Esophagus muscularis mucosa (tissue), 4 donors: ENCODE results near the gene ZMAT3. TPM values are rescaled to one million over a fixed set of nuclear protein-coding genes. Genes with fewer than 3 reads are reported as not detected.

Source experiments
- DNase-seq: peaks from one replicate; pipeline ENCODE4 v3.0.0-alpha.2; 2017; ENCODE audit errors: extremely low spot score
- H3K27ac ChIP-seq, 4 donors: fragments of 200-600 bp; sonication (generic); replicated peaks in 1 of 4; 1 replicate in 3 of 4; 2 replicates in 1 of 4; pipeline ENCODE4 v1.5.1; 2016 to 2019; ENCODE audit warnings: mild to moderate bottlenecking in 1 of 4
- H3K27me3 ChIP-seq, 4 donors: fragments of 200-600 bp; sonication (generic); one replicate each; pipeline versions ENCODE4 v1.5.1 to v1.6.0; 2016 to 2019
- H3K36me3 ChIP-seq, 4 donors: fragments of 200-600 bp; sonication (generic); one replicate each; pipeline ENCODE4 v1.5.1; 2016 to 2019
- H3K4me1 ChIP-seq, 4 donors: fragments of 200-600 bp; sonication (generic); one replicate each; pipeline ENCODE4 v1.5.1; 2016 to 2019
- H3K4me3 ChIP-seq, 4 donors: fragments of 200-600 bp; sonication (generic); 1 replicate in 2 of 4; 2 replicates in 2 of 4; pipeline ENCODE4 v1.5.1; 2016 to 2019; ENCODE audit warnings: mild to moderate bottlenecking in 4 of 4, moderate library complexity in 1 of 4
- H3K9me3 ChIP-seq, 4 donors: fragments of 200-600 bp; sonication (generic); 1 replicate in 3 of 4; 2 replicates in 1 of 4; pipeline ENCODE4 v1.5.1; 2016 to 2019
- CTCF ChIP-seq, 3 experiments: fragments of 200-600 bp in 2 of 3; fragments of 450-650 bp in 1 of 3; sonication (generic) in 2 of 3; IDR thresholded peaks; one replicate each; pipeline ENCODE4 v1.5.1; 2017 to 2019; ENCODE audit warnings: antibody characterized with exemption in 3 of 3, mild to moderate bottlenecking in 2 of 3, moderate library complexity in 1 of 3
- EP300 ChIP-seq: sonication (generic); formaldehyde crosslinking; IDR thresholded peaks from one replicate; pipeline ENCODE4 v1.6.1; 2017; ENCODE audit warnings: antibody characterized with exemption
- POLR2A ChIP-seq: fragments of 450-650 bp; IDR thresholded peaks from one replicate; pipeline ENCODE4 v1.6.1; 2017; ENCODE audit warnings: antibody characterized with exemption, moderate library complexity, mild to moderate bottlenecking, low read depth
- POLR2AphosphoS5 ChIP-seq, 2 donors: sonication (generic); formaldehyde crosslinking; IDR thresholded peaks; one replicate each; pipeline ENCODE4 v1.6.1; 2017; ENCODE audit warnings: antibody characterized with exemption in 2 of 2
- WGBS: methylation state at CpG from one replicate; pipeline ENCODE4 v1.1.5; 2018; 5-methylcytosine and 5-hydroxymethylcytosine counted together
- intact Hi-C: fragments of 100-400 bp; cut with DNase I; formaldehyde crosslinking; loops from one replicate; pipeline ENCODE4 v1.15.1; 2023
- total RNA-seq, 4 donors: library from RNA; depleted of rRNA; stranded (reverse); fragments of >200 nt; gene quantifications; one replicate each; pipeline versions ENCODE4 v1.1.0 to v1.2.1, GENCODE V29; 2016

The ZMAT3 gene
- total RNA-seq, 4 donors from 2014 or later = 15.2 to 26.6 (median 23.1) TPM

- 0% methylated on average over 1 of the region's 1 CpG for WGBS
- Histone ChIP-seq H3K27ac (no peak overlapping the region), H3K4me1 (peaks cover 0 to 11% (median 10%) of the 10 kb centered on the region in 4 donors), H3K36me3 (no peaks in the 10 kb centered on the region), H3K27me3 (no peaks in the 10 kb centered on the region), H3K4me3 (no peak overlapping the region), H3K9me3 (no peaks in the 10 kb centered on the region)
- DNase-seq = no peak
- TF ChIP-seq EP300 (no peak), POLR2AphosphoS5 (IDR thresholded peaks at IDR 0.05) (no peak), CTCF (IDR thresholded peaks at IDR 0.05) (peak; percentile 83 to 92 (median 84)), POLR2A (no peak)
- intact Hi-C loops = loop anchor here (2.0 to 5.0 kb wide), 2 partner anchors 132 to 301 kb away; partner anchors contain the start of gene PIK3CA
Measured at GRCh38 chr3:179015551-179016020, 56.0 kb downstream of the ZMAT3 start.

- intact Hi-C loops = no loop called here
- WGBS = 97% methylated on average over 2 of the region's 2 CpGs
Measured at GRCh38 chr3:179005706-179006105, 65.9 kb downstream of the ZMAT3 start.

DNA sequence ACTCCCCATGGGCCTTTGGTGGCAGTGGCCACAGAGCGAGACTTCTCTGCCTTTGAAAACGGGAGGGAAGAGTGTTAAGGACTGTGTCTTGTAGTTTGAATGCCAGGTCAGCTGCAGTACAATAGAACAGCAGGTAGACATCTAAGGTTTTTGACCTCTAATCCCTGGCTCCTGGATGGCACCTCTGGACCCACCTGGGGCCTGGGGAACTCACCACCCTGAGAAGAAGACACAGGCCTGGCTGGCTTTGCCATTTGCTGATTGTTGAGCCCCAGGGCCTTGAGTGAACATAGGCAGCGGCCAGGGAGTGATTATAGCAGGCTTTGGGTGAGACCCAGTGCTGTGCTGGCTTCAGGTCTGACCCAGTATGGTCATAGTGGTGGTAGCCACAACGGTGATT lies 66.4 kb downstream of the ZMAT3 start:
- Histone ChIP-seq H3K36me3 (peaks cover 0 to 4% (median 0%) of the 10 kb centered on the region in 4 donors), H3K27ac (no peak overlapping the region), H3K27me3 (no peaks in the 10 kb centered on the region), H3K4me1 (no peaks in the 10 kb centered on the region), H3K9me3 (peaks cover 0 to 6% (median 0%) of the 10 kb centered on the region in 4 donors), H3K4me3 (no peak overlapping the region)
- no peak for TF ChIP-seq POLR2AphosphoS5 (IDR thresholded peaks at IDR 0.05)
- no peak for TF ChIP-seq CTCF (IDR thresholded peaks at IDR 0.05)
- TF ChIP-seq POLR2A = no peak
- TF ChIP-seq EP300 = no peak
- intact Hi-C loops = no loop called here
- DNase-seq = no peak
- 91% methylated on average over 3 of the region's 4 CpGs for WGBS

More at GRCh38 chr3:179005706-179006105, 65.9 kb downstream of the ZMAT3 start:
- Histone ChIP-seq H3K27ac (no peak overlapping the region), H3K9me3 (peaks cover 0 to 6% (median 0%) of the 10 kb centered on the region in 4 donors), H3K27me3 (no peaks in the 10 kb centered on the region), H3K36me3 (peaks cover 0 to 4% (median 0%) of the 10 kb centered on the region in 4 donors), H3K4me3 (no peak overlapping the region), H3K4me1 (no peaks in the 10 kb centered on the region)
- TF ChIP-seq CTCF (IDR thresholded peaks at IDR 0.05) = no peak
- no peak for TF ChIP-seq POLR2AphosphoS5 (IDR thresholded peaks at IDR 0.05)
- no peak for TF ChIP-seq EP300
- no peak for TF ChIP-seq POLR2A
- no peak for DNase-seq

- no peak overlapping the region for H3K4me3 ChIP-seq
- H3K27me3 ChIP-seq = no peaks in the 10 kb centered on the region
- H3K9me3 ChIP-seq = no peaks in the 10 kb centered on the region
- intact Hi-C loops = no loop called here
- DNase-seq = no peak
- TF ChIP-seq CTCF (IDR thresholded peaks at IDR 0.05) = no peak
- TF ChIP-seq EP300 = no peak
- TF ChIP-seq POLR2AphosphoS5 (IDR thresholded peaks at IDR 0.05) = no peak
- TF ChIP-seq POLR2A = no peak
- H3K27ac ChIP-seq = no peak overlapping the region
- 88% methylated on average over 2 of the region's 3 CpGs for WGBS
- peaks cover 0 to 4% (median 0%) of the 10 kb centered on the region in 4 donors for H3K36me3 ChIP-seq
- H3K4me1 ChIP-seq = no peaks in the 10 kb centered on the region
Measured at GRCh38 chr3:179000659-179001058, 71.0 kb downstream of the ZMAT3 start.

- Histone ChIP-seq H3K27me3 (no peaks in the 10 kb centered on the region), H3K4me1 (no peaks in the 10 kb centered on the region), H3K4me3 (no peak overlapping the region), H3K27ac (no peak overlapping the region), H3K9me3 (no peaks in the 10 kb centered on the region), H3K36me3 (peaks cover 0 to 4% (median 0%) of the 10 kb centered on the region in 4 donors)
- no peak for DNase-seq
- TF ChIP-seq POLR2A (no peak), POLR2AphosphoS5 (IDR thresholded peaks at IDR 0.05) (no peak), CTCF (IDR thresholded peaks at IDR 0.05) (no peak), EP300 (no peak)
- intact Hi-C loops = no loop called here
Measured at GRCh38 chr3:179000144-179000543, 71.5 kb downstream of the ZMAT3 start.
